ENCODE data around the gene SYCP2L. TPM values are rescaled to one million over a fixed set of nuclear protein-coding genes. Genes with fewer than 3 reads are reported as not detected.

SYCP2L gene
- total RNA-seq, result 1 to 10 TPM in 1 of 4 donors, under 1 TPM in 1, not detected in 2; 0.53 to 1.3 TPM

GRCh38 chr6:10886691-10887502 lies at the start of gene SYCP2L:
Gene SYCP2L (plus strand): TSS chr6:10887052. CDS start chr6:10887127, 75 bp downstream.
- intact Hi-C loops (cut with DNase I), result no loop called here
- Histone ChIP-seq H3K27ac (no peak within 1 kb of the TSS), H3K4me1 (peaks cover 0 to 37% (median 2%) of the 10 kb centered on the region in 3 donors), H3K36me3 (no peaks in the 10 kb centered on the region), H3K4me3 (peak within 1 kb of the TSS; percentile 19 to 55 (median 39)), H3K27me3 (peaks cover 1 to 78% (median 40%) of the 10 kb centered on the region in 4 donors), H3K9me3 (no peaks in the 10 kb centered on the region)
- TF ChIP-seq POLR2A (IDR thresholded peaks at IDR 0.05), result no peak
- TF ChIP-seq, protein P1, sequence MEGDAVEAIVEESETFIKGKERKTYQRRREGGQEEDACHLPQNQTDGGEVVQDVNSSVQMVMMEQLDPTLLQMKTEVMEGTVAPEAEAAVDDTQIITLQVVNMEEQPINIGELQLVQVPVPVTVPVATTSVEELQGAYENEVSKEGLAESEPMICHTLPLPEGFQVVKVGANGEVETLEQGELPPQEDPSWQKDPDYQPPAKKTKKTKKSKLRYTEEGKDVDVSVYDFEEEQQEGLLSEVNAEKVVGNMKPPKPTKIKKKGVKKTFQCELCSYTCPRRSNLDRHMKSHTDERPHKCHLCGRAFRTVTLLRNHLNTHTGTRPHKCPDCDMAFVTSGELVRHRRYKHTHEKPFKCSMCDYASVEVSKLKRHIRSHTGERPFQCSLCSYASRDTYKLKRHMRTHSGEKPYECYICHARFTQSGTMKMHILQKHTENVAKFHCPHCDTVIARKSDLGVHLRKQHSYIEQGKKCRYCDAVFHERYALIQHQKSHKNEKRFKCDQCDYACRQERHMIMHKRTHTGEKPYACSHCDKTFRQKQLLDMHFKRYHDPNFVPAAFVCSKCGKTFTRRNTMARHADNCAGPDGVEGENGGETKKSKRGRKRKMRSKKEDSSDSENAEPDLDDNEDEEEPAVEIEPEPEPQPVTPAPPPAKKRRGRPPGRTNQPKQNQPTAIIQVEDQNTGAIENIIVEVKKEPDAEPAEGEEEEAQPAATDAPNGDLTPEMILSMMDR (IDR thresholded peaks at IDR 0.05), result no peak
- no peak for DNase-seq
- 10 to 11% methylated on average over 18 to 38 of the region's 58 CpGs for WGBS, 2 donors

DNA sequence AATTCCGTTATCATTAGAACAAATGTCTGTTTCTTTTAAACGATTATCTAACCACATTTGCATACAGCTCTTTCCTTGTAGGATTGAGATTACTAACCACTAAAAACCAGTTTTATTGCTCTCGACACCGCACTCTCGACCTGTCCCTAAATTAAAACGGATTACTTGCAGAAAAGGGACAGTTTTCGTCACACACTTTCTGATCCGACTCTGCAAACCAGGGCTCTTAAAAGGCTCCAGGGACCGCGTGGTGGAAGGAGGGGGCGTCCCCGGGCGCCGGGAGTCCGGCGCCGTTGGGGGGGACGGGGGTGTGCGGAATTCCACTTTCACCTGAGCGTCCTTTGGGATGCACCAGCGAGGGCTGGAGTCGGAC lies 49.2 kb upstream of the SYCP2L start:
- DNase-seq, result no peak
- H3K9me3 ChIP-seq, result no peaks in the 10 kb centered on the region
- H3K4me3 ChIP-seq, result peak overlapping the region; percentile 52 to 75 (median 60)
- H3K27ac ChIP-seq, result peak overlapping the region in 2 of 4 donors; percentile 14 to 36
- H3K4me1 ChIP-seq, result peaks cover 13 to 26% (median 14%) of the 10 kb centered on the region in 3 donors
- no peaks in the 10 kb centered on the region for H3K36me3 ChIP-seq
- intact Hi-C loops (cut with DNase I), result no loop called here
- peaks cover 0 to 52% (median 3%) of the 10 kb centered on the region in 4 donors for H3K27me3 ChIP-seq
- 0 to 1% methylated on average over 19 to 22 of the region's 22 CpGs for WGBS, 2 donors
- TF ChIP-seq, protein P1 (IDR thresholded peaks at IDR 0.05), result no peak
- no peak for TF ChIP-seq POLR2A (IDR thresholded peaks at IDR 0.05)

DNA sequence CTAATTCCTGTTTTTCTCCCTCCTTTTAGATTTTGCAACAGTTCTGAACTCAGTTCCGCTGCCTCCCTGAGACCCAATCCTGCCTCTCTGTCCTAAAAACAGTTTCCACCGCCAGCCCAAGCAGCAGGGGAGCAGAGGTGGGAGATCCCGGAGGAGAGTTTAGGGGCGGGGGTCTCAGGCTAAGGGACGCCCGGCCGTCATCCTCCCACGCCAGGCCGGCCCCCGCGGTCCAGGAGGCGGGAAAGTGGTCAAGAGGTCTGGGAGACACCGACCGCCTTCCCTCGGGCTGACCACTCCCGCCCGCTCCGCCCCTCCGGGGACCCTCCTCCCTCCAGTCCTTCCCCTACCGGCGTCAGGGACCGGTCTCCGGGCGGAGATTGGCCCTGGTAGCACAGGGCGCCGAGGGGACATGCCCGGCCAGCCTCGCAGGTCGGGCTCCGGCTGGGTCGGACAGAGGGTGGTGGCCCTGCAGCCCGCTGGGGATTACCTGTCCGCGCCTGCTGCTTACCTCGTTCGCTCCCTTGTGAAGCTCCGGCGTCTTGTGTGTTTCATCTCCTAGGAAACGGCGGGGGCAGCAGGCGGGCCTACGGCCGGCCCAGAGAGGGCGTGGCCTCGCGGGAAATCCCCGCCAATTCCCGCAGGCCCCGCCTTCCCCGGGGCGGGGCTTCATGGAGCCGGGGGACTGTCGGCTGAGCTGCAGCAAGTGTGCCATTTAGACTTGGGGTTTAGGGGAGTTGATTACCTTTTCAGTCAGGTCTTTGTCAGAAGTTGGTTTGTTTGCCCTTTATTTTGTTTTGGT lies 48.7 kb upstream of the SYCP2L start, which contains the start of gene MAK:
Gene MAK (minus strand): TSS at position 545 of the 799 bp plus-strand sequence. CDS start 7,891 bp downstream, outside the sequence.
- 0 to 2% methylated on average over 1 to 10 of the region's 53 CpGs for WGBS, 2 donors
- H3K4me1 ChIP-seq, result peaks cover 13 to 26% (median 14%) of the 10 kb centered on the region in 3 donors
- peaks cover 0 to 52% (median 3%) of the 10 kb centered on the region in 4 donors for H3K27me3 ChIP-seq
- peak in 1 of 4 donors; percentile 28 for TF ChIP-seq POLR2A (IDR thresholded peaks at IDR 0.05)
- TF ChIP-seq, protein P1 (IDR thresholded peaks at IDR 0.05), result no peak
- H3K4me3 ChIP-seq, result peak within 1 kb of the TSS; percentile 52 to 75 (median 60)
- DNase-seq, result peak; percentile 36
- peak within 1 kb of the TSS; percentile 14 to 36 (median 28) for H3K27ac ChIP-seq
- no peaks in the 10 kb centered on the region for H3K9me3 ChIP-seq
- H3K36me3 ChIP-seq, result no peaks in the 10 kb centered on the region
- intact Hi-C loops (cut with DNase I), result no loop called here

DNA sequence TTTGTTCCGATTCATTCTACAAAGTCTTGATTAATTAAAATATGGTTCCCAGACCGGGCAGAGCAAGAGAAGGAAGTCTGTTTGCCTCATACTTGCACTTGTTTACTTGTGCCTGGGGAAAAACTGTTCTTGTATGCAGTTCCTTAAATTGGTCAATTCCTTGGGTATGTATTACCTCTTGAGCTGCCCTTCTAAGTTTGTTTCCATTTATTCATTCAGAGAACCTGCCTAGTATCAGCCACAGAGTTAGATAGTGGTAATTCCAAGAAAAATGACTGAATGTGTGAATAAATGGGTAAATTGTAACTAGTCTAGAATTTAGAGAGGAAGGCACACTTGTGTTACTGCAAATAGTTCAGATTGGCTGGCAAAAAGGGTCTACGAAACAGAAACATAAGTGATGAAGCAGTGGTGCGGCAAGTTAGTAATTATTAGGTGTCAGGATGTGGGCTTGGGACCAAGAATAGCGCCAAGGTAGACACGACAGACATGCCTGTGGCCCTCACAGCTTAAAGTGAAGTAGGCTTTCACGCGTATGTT lies 48.0 kb upstream of the SYCP2L start:
- peaks cover 0 to 52% (median 3%) of the 10 kb centered on the region in 4 donors for H3K27me3 ChIP-seq
- no peaks in the 10 kb centered on the region for H3K9me3 ChIP-seq
- intact Hi-C loops (cut with DNase I), result no loop called here
- peak overlapping the region; percentile 52 to 75 (median 60) for H3K4me3 ChIP-seq
- H3K36me3 ChIP-seq, result no peaks in the 10 kb centered on the region
- H3K27ac ChIP-seq, result peak overlapping the region in 2 of 4 donors; percentile 1 to 36
- WGBS, 2 donors, result 54% methylated on average over 8 of the region's 8 CpGs
- no peak for TF ChIP-seq POLR2A (IDR thresholded peaks at IDR 0.05)
- TF ChIP-seq, protein P1 (IDR thresholded peaks at IDR 0.05), result no peak
- no peak for DNase-seq
- peaks cover 13 to 26% (median 14%) of the 10 kb centered on the region in 3 donors for H3K4me1 ChIP-seq

All from esophagus squamous epithelium (tissue), 5 donors.